Activated CD4-positive, CD25-positive, alpha-beta regulatory T cell treated with anti-CD3 and anti-CD28 coated beads, Interleukin-2, amount 50 U/mL, for 16 hours (primary cell): ENCODE results near the gene RALGAPA2.

Experiments
- DNase-seq: peaks from one replicate; pipeline ENCODE4 v3.0.0-alpha.2; 2020; ENCODE audit warnings: low read depth, low spot score

The RALGAPA2 gene

DNA sequence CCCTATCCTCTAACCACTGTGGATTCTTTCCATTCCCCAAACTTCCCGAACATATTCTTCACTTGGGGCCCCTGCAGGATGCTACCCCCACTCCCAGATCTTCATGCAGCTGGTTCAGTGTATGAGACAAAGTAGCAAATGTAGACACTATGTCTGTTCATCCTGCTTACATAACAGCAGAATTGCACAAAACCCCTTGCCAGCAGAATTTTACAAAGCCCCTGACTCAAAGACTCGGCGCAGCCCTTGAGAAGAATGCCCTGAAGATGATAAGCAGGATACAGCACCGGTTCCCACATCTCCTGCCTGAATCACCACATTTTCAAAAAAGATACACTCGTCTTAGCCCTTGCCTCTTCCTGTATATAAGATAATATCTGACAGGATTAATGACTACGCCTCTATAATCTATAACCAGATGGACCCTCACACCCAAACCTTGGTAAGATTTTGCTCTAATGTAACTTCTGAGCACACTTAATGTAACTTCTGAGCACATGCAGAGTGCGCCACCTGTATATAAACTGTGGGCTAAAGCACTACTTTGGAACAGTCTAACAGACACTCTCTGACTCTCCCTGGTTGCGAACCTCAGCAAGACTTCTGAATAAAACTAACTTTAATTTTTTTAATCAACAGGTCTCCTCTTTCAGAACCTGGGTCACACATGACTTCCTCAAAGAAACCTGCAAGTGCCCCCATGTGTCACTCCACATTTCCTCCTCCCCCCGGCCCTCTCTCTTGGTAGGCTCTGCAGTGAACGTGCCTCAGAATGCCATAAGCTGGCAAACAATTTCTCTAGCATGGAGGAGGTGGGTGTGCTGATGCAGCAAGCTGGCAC is 28.7 kb downstream of the RALGAPA2 start:
- no peak for DNase-seq

DNA sequence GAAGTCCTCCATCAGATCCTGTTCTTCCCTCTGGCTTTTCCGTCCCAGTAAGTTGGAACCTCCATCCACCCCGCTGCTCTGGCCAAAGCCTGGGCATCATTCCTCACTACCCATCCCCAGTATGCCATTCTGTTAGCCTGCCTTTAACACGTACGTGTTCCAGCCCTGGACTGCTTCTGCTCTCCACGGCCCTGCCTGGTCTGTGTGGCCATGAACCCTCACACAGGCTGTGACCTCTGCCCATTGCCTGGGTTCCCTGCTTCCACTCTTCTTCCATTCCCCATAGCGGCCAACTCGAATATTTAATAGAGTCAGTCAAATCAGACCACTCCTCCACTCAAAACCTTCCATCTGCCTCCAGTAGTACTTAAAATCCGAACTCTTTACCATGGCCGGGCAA is 29.4 kb downstream of the RALGAPA2 start:
- no peak for DNase-seq

DNA sequence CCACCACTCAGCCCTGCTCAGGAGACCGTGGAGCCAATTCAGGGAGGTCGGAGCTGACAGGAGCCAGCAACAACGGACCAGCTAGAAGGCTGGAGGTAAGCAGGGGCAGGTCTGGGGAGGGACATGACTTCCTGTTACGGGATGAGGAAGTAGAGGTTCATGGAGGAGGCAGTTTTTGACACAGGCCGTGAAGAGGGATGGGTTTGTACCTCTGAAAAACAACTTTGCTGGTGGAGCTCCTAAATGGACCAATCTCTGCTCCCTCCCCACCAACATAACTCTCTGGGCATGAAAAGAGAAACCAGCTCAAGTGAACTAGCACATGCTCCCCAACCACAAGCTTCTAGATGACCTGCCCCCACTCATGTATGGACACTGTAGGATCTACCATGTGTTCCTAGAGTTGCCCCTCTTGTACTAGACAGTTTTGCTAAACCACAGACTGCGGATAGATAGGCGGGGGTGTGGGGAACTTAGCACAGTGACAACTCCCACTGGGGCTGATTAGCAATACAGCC is 31.4 kb downstream of the RALGAPA2 start:
- DNase-seq = no peak

DNA sequence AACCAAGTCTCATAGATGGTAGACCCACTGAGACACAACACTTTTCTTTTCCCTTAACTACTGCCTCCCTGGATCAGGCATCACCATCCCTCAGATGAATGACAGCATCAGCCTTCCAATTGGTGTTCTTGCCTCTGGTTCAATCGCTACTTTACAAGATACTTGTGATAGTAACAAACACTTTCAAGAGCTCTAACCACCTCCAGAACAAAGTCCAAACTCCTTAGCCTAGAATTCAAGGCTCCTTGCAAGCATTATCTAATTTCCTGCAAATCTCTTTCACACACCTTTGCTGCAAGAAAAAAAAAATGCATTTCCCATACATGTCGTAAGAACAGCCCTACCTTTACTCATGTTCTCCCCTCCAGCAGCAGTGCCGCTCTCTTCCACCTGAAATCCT is 33.1 kb downstream of the RALGAPA2 start:
- DNase-seq = no peak

- DNase-seq = no peak
These were observed 35.3 kb downstream of the RALGAPA2 start for GRCh38 chr20:20677186-20677585.

DNA sequence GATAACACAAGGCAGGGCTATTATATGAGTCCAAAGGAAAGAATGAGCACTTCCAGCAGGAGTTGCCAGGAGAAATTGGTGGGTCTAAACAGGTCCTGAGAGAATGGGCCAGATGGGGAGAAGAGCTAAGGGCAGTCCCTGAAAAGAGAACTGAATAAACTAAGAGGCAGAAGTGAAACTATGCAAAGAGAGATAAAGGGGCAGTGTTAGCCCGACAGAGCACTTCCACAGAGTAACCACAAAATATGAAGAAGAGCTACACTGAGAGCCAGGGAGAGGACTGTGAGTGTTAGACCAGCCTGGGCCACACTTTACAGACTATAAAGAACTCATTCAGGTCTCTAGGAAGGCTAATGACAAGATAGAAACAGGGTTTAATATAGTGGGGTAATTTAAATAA is 43.8 kb downstream of the RALGAPA2 start:
- DNase-seq = no peak

DNA sequence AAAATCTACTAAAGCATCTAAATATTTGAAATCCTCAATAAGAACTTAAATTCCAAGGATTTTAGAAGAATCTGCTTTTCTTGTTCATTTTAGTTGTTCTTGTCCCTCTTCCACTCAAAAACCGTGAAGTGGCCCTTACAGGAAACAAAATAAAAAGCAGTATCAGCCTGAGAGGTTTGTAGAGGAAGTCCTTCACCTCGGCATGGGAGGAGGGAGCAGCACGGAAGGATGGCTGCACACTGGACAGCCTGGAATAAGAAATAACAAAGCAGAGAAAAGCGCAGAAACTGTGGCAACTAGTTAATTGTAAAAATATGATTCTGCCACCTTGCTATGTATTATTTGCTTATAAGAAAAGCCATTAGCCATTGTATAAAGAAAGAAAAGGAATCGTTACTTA is 46.1 kb downstream of the RALGAPA2 start:
- no peak for DNase-seq

- no peak for DNase-seq
These were observed 46.7 kb downstream of the RALGAPA2 start for GRCh38 chr20:20665606-20666332.

DNA sequence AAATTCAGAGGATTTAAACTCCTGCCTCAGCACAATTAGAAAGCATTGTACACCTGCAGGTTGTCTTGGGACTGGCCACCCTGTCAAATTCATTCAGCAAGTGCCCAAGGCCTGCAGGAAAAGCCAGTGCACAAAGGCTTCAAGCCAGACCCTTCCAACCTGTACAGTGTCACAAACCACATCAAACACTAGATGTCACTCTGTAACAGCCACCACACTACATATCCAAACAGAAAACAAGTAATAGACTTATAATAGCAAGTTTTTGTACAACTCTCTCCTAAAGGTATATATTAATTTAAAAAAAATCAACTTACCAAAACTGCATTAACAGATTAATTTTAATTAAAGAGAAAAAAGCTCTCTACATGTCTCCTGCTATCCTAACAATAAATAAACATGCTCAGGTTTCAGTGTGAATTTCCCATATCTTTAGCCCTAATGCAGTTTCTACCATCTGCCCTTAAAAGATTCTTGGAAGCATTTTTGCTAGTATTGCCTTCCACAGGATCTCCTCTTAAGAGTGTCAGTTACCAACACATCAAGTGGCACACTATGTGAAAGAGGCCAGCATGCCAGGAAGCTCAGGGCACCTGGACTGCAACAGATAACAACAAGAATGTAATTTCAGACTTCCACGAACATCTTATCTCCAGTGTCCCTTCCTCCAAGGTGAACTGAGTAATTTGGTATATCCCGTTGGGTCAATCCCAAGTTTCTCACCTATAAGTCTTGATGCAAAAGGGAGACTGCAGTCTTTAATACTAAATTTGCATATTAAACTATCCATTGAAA is 47.5 kb downstream of the RALGAPA2 start:
- no peak for DNase-seq

GRCh38 chr20:20663841-20664240 is 48.6 kb downstream of the RALGAPA2 start:
- DNase-seq = no peak

DNA sequence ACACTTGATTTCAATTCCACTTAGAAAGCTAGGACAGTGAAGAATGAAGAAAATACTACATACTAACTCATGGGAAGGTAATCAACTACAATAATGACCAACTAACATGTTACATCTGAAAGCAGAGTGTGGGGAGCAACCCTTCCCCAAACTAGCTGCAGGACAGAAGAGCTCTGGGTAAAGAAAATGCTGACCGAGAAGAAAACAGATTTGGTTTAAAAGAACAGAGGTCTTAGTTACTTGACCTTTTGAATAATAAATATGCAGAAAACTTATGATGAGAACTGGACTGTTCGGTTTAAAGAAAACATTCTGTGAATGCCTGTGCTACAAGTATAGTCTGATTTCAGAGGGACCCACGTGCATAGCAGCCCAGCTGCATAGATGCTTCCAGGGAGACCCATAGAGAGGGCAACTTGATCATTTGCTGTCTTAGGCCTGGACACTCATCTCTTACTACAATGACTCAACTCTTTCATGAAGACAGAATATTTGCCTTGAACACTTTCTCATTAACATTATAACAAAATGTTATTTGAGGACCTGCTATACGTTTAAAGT is 53.5 kb downstream of the RALGAPA2 start:
- DNase-seq = no peak

DNA sequence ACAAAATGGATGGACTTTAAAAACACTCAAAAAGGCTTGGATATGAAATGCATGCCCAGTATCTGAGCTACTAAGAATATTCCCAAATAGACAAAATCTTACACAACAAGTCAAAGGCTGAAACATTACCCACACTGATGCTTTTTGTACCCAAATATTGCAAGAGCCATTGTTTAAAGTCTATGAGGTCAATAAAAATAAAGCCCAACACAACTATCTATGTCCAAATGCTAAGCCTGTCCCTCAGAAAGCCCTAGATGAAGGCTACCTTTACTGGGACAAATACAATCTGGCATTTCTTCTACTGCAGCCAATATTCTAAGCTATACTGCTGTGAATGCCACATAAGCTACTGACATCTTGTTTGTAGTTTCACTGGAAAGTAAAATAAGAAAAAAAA is 54.3 kb downstream of the RALGAPA2 start:
- DNase-seq = no peak

DNA sequence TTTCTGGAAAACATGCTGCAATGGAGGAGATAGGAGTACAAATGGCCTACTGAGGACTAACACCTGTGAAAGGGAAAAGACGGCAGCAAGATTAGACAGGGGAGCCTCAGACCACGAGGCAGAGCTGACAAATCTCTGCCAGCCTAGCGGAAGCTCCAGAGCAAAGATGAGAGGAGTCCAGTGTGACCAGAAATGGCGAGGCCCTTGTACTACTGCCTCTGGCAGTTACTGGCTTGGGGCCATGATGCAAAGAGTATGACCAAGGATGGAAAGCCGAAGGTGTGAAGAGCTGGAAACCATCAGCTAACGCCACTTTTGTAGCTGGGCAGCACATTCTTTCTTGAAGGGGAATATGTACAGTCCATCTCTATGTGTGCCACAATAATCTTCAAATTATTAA is 55.4 kb downstream of the RALGAPA2 start:
- DNase-seq = no peak

GRCh38 chr20:20655883-20656282 is 56.6 kb downstream of the RALGAPA2 start:
- no peak for DNase-seq

- DNase-seq = no peak
These were observed 62.5 kb downstream of the RALGAPA2 start for GRCh38 chr20:20649945-20650344.

- no peak for DNase-seq
These were observed 68.5 kb downstream of the RALGAPA2 start for GRCh38 chr20:20643927-20644326.

DNA sequence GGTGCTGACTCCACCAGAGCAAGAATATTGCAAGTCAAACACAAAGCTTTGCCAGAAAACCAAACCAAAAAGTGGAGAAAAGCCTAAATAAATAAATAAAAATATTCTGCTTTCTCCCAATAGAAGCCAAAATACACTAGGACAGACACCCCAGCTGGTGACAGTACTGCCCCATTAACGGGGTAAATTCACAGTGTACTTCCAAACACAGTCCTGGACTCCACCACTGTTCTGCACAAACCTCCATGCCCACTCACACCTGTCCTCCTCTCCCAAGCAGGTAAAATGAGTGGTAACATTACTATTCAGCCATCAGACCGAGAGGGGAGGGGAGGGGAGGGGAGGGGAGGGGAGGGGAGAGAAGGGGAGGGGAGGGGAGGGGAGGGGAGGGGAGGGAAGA is 70.7 kb downstream of the RALGAPA2 start:
- no peak for DNase-seq

- DNase-seq = no peak
These were observed 73.6 kb downstream of the RALGAPA2 start for GRCh38 chr20:20638878-20639277.

GRCh38 chr20:20637998-20638725 is 74.3 kb downstream of the RALGAPA2 start:
- DNase-seq = no peak

DNA sequence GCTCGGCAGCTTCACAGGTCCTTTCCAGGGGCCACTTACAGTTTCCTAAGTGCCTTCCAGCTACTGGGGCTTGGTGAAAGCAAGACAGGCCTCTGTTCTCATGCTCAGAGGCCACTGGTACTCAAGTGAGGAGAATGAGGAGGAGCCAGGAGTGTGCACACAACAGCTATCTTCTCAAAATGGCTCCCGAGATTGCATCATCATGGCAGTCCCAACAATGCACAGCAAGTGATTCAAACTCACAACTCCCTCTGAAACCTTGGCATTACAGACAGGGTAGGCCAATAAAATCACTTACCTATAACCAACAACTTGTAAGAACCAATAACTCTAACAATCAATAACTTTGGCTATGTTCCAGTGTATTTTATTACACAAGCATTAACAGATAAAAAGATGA is 77.4 kb downstream of the RALGAPA2 start:
- DNase-seq = no peak

GRCh38 chr20:20632644-20633043 is 79.8 kb downstream of the RALGAPA2 start:
- DNase-seq = no peak
